WTC11 (cell line): ENCODE data around the gene HOXA9.

Source experiments
- CTCF ChIP-seq: fragments of 200-600 bp; IDR thresholded peaks from 2 replicates; pipeline ENCODE4 v1.8.0; 2022; ENCODE audit warnings: antibody characterized with exemption
- NR3C1 ChIP-seq: sonication (generic); formaldehyde crosslinking; conservative IDR thresholded peaks from 2 replicates; pipeline ENCODE4 v1.8.1; 2023; ENCODE audit warnings: low read depth, mild to moderate bottlenecking, missing genetic modification reagents
- TP53 ChIP-seq: sonication (generic); formaldehyde crosslinking; IDR thresholded peaks from 2 replicates; pipeline ENCODE4 v1.8.1; 2023; ENCODE audit warnings: mild to moderate bottlenecking, missing genetic modification reagents
- TF ChIP-seq, protein P1 (sequence below): sonication (generic); formaldehyde crosslinking; IDR thresholded peaks from 2 replicates; pipeline ENCODE4 v1.8.1; 2023; ENCODE audit warnings: mild to moderate bottlenecking, missing genetic modification reagents, borderline replicate concordance

- TF ChIP-seq CTCF (no peak), TP53 (CRISPR knock-in tag) (no peak), NR3C1 (no peak)
- TF ChIP-seq, protein P1, sequence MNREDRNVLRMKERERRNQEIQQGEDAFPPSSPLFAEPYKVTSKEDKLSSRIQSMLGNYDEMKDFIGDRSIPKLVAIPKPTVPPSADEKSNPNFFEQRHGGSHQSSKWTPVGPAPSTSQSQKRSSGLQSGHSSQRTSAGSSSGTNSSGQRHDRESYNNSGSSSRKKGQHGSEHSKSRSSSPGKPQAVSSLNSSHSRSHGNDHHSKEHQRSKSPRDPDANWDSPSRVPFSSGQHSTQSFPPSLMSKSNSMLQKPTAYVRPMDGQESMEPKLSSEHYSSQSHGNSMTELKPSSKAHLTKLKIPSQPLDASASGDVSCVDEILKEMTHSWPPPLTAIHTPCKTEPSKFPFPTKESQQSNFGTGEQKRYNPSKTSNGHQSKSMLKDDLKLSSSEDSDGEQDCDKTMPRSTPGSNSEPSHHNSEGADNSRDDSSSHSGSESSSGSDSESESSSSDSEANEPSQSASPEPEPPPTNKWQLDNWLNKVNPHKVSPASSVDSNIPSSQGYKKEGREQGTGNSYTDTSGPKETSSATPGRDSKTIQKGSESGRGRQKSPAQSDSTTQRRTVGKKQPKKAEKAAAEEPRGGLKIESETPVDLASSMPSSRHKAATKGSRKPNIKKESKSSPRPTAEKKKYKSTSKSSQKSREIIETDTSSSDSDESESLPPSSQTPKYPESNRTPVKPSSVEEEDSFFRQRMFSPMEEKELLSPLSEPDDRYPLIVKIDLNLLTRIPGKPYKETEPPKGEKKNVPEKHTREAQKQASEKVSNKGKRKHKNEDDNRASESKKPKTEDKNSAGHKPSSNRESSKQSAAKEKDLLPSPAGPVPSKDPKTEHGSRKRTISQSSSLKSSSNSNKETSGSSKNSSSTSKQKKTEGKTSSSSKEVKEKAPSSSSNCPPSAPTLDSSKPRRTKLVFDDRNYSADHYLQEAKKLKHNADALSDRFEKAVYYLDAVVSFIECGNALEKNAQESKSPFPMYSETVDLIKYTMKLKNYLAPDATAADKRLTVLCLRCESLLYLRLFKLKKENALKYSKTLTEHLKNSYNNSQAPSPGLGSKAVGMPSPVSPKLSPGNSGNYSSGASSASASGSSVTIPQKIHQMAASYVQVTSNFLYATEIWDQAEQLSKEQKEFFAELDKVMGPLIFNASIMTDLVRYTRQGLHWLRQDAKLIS (CRISPR knock-in tag): no peak
These were observed 43.7 kb upstream of the HOXA9 start for GRCh38 chr7:27208998-27209397.
